Inferior parietal cortex (tissue), 1 donor: ENCODE measurements around the gene PRKCE.

Experiments used
- DNase-seq: peaks from one replicate; pipeline ENCODE4 v3.0.0-alpha.2; 2016; ENCODE audit errors: extremely low spot score

PRKCE gene

DNA sequence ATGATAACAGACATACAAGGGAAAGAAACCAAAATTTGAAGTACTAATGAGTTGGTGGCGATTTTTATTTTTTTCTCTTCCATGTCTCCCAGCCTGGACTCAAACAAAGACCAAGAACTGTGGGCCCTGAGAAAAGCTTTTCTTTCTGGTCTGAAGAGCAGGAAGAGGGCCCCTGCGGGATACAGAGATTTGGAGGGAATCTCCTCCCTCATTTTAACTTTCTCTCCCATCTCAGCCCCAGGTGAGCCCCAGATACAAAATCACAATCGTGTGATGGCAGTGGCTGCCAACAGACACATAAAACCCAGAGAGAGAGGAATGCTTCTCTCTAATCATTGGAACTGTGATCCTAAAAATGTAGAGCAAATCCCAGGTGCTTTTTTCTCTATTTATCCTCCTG is 19.5 kb upstream of the PRKCE start:
- DNase-seq: no peak

DNA sequence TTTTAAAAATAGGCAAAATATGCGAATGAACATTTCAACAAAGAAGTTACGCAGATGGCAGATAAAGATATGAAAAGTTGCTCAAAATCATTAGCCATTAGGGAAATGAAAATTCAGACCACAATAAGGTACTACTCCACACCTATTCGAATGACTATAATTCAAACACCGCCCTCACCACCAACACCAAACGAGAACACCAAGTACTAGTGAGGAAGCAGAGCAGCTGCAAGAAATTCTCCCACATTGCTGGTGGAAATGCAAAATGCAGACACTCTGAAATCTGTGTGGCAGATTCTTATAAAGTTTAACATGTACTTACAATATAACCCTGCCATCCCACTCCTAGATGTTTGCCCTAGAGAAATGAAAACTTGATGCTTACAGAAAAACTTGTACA is 17.3 kb upstream of the PRKCE start:
- DNase-seq: no peak

DNA sequence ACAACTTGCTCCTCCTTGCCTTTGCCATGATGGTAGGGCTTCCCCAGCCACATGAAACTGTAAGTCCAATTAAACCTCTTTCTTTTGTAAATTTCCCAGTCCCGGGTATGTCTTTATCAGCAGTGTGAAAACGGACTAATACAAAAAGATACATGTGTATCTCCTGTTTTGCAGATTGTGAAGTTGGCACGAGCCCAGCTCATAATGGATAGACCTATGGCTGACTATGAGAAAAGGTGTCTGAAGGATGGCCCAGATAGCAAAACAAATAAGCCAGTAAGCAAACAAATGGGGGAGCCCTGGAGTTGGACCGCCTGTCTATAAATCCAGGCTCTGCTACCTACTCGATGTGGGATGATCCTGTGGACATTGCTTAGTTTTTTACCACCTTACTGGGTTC is 15.5 kb upstream of the PRKCE start:
- DNase-seq: no peak

DNA sequence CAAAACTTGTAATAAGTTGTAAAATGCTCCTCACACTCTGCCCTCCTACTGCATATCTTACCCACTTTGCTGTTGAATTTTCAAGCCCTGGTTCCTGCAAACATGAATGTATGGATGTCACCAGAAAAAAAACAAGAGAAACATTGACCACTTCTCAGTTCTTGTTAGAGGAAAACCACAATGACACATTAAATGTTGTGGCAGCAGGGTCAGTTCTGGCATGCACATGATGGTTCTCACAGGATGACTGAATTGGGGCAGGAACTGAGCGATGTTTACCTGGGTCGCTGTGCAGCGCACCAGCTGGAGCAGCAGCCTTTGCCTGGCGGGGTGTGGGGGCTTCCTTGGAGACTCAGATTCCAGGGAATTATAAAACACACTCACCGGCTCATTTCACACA is 14.0 kb upstream of the PRKCE start:
- no peak for DNase-seq

DNA sequence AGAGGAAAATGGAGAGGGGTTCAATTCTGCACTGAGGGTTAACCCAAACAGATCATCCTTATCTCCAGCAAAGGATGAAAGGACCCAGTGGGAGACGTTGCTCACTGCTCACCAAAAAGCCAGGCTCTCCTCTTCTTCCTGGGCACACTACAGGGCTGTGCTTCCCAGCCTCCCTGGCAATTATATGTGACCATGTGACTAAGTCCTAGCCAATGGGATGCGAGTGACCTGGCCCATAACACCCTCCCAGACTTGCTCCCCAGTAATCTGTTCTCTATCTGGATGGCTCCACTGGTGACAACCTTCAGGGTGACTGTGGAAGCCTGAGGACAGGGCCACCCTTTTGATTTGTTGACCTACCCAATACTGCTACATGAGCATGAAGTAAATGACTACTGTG is 10.9 kb upstream of the PRKCE start:
- no peak for DNase-seq

DNA sequence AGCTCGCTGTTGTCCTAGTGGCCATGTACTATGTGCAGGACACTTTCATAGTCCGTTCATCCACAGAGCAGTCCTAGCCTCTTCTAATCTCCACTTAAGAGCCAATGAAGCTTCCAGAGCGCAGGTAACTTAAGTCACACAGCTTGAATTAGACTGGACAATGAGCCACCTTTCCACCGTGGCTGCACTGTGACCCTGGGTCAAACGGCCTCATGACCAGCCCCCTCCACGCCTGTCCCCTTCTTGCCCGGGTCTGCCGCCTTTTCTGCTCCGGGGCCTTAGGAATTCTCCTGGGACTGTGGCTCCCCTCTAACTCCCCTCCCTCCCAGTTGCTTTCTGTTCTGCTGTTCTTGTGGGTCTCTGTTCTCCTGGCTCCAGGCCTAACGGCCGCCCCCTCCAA is 8.4 kb upstream of the PRKCE start:
- no peak for DNase-seq

DNA sequence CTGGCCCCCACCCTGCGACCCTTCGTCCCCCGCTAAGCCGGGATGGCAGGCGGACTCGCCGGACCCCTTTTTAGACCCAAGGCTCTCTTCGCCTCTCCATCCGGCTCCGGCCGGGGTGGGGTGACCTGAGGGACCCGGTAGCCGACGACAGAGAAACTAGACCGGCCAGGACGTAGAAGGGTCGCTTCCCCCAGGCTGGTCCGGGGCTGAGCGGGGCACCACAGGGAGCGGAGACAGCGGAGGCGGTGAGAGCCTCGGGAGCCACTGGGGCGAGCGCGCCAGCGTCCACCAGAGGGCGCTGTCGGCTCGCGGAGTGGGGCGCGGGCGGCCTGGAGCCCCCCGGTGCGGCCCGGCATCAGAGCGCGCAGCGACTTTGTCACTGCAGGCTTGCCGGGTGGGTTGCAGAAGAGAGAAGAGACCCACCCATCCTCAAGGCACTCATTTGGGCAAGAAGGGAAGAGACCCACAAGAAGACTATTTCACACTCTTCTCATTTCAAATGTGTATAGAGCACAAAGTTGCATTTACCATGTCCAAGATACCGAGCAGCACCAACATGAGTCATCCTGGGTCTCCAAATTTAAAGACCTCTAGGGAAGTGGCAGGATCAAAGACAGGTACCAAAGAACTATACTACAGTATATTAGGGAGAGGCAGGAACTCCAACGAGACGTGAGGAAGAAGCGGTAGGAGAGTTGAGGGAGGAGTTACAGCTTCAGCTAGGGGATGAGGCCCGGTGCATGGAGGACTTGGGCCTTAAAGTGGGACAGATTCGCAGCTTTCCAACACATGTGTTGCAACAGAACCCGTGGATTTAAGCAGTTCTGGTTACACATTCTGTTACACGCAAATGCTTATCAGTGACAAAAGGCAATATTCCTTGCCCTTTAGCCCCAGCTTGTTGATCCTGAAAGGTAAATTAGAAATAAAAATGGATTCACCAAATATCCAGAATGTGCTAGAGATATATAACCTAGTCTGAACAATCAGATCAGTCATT is 7.6 kb upstream of the PRKCE start:
- DNase-seq: peak; percentile 79

DNA sequence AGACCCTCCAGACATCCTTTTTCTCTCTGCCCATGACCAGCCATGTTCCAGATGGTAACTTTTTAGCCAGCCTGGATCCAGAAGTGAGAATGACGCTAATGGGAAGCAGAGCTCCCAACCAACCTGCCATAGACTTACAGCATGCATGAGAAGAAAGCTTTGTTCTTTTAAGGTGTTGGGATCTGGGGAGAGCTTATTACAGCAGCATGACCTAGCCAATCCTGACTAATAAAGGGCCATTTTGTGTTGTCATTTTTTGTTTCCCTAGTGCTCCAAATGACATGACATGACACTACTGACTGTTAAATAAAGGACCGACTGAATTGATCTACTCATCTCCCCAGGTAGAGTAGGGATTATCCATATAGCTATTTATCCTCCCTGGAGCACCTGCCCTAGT is 5.2 kb upstream of the PRKCE start:
- no peak for DNase-seq

DNA sequence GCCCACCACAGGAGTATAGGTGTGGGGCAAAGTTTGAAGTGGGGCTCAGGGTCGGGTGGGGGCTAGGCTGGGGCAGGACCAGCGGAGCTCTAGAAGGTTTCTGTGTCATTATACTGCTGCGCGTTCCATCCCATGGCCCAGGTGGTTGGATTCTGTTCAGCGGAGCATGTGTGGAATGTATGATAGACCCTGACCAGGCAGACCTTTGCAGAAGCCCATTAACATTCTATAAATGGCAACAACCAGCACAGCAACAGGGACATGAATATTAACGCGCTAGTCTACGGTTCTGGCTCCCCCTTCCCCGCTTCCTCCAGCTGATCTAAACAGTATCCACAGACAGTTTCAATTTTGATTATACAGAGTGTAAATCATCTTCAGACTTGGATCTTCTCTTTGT is 4.1 kb upstream of the PRKCE start:
- DNase-seq: no peak

DNA sequence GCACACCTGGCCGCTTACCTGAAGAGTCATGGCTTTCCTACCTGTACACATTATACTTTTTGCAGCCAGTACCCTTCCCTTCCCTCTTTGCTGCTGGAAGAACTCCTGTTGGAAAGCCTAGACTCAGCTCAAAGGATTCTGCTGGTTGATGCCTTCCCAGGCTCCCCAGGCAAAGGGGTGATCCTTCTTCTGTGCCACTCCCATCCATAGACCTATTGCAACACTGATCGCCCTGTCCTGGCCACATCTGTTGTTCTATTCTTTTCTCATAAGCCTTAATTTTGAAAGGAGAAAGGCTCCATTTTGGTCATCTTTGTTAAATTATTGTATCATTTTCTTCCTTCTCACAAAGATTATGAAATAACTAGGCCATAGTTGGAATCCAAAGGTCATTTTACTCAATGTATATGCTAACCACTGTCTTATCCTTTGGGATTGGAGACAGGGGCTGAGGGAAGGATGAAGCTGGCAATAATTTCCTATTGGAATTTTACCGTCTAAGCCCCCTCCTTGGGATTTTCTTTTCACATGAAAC is 3.4 kb upstream of the PRKCE start:
- no peak for DNase-seq

DNA sequence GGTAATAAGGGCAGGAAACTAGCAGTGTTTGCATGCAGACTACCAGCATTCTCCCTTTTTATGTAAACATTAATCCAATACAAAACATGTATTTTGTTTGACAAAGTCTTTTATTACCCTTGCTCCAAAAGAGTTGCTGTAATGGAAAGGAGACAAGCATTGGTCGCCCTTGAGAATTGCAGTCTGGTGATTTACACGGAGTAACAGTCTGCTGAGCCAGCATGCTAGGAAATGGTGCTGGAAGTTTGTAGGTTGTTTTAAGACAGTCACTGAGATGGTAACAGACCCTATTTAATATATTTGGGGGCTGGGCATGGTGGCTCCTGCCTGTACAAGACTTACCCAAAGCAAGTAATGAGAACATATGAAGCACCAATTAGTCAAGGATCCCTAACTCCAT is 2.8 kb upstream of the PRKCE start:
- no peak for DNase-seq

DNA sequence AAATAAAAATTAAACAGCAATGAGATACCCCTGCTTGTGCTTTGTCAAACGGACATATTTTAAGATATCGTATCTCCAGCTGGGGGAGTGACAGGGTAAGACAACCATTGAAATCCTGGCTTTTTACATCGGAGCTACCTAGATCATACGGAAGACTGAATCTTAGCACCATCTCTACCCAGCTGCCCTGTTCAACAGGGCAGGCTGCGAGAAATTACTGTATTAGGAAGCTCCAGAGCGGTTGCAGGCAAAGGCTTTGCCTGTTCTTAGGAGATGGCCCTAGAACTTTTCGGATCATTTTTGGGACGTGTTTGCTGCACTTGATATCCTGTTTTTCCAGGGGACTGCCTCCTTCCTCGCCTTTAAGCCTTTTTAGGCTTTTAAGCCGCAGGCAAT is 2.0 kb upstream of the PRKCE start:
- DNase-seq: no peak

DNA sequence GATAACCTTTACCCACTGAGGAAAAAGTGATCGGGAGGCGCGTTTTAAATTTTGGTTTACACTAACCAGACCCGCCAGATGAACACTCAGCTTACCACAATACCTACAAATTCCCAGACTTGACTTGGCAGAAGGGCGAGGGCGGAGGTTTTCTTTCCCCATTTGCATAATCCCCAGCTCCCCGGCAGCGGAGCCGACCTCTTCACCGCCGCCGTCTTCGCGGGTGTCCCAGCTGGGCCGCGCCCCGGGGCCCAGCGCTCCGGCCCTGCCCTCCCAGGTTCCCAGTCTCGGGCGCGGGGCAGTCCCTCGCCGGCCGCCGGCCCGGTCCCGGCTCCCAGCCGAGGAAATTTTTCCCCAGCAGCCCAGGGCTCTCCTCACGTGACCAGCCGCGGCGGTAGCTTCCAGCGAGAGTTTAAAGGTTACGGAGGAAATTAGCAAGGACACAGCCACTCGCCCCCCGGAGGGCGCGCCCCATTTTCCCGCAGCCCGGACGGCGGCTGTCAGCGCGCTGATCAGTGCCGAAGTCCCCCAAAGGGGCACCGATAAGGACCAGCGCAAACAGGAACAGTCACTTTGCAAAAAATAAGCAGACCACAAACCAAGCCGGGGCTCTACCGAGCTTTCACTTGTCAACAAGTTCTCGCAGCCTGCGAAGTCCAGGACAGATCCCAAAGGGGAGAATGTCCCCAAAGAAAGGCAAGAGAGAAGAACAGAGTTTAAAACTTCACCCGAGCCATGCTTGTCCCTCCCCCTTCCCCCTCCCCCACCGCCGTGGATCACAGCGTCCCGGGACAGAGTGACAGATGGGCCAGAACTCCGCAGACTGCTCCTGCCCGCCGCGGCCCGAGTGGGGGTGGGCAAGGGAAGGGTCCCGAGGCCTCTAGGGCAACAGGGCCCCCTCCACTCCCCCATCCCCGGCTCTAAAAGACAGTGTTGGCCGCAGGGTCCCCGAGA is 1.3 kb upstream of the PRKCE start:
- DNase-seq: peak; percentile 59

DNA sequence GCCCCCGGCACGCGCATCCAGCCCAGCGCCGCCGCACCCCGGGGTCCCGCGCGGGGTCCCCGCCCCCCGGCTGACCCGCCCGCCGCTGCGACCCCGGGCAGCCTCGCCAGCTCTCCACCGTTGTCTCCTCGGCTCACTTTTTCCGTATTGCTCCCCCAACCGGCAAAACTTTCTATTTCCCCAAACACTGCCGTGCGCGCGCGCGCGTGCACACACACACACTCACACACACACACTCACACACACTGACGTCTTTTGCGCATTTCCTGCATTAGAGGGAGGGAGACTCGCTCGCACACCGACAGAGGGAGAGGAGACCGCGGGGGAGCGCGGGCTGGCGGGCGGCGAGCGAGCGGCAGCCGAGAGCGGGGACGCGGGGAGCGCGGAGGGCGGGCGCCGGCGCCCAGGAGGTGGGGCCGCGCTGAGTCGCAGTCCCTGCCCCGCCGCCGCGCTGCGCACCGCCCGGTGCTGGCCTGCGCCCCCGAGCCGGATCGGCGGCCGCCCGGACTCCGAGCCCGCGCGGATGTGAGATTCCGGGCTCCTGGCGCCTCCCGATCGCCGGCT is 542 bp upstream of the PRKCE start:
- DNase-seq: peak; percentile 92

DNA sequence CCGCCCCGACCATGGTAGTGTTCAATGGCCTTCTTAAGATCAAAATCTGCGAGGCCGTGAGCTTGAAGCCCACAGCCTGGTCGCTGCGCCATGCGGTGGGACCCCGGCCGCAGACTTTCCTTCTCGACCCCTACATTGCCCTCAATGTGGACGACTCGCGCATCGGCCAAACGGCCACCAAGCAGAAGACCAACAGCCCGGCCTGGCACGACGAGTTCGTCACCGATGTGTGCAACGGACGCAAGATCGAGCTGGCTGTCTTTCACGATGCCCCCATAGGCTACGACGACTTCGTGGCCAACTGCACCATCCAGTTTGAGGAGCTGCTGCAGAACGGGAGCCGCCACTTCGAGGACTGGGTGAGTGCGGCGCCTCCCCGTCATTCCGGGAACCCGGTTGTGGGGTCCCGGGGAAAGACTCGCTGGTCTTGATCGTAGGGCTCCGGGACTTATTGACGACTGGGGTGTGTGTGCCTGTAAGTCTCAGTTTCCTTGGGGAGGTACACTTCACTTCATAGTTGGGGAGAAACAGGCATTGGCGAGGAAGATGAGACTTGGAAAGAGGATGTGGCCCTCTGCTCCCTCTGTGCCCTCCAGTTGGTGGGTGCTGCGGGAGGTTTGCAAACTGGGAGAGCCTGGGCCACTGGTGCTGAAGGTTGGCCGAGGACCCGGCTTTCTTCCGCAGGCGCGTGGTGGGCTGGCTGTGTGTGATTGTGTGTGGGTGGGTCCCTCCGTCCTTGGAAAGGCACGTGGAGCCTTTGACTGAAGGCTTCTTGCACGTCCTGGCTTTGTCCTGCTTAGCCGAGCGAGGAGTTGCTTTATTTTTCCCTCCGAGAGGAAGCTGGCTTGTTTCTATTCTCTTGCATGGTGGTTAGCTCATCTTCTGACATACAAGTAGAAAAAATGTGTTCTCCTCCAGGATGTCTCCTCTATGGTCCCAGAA is 886 bp downstream of the PRKCE start:
- peak; percentile 41 for DNase-seq

DNA sequence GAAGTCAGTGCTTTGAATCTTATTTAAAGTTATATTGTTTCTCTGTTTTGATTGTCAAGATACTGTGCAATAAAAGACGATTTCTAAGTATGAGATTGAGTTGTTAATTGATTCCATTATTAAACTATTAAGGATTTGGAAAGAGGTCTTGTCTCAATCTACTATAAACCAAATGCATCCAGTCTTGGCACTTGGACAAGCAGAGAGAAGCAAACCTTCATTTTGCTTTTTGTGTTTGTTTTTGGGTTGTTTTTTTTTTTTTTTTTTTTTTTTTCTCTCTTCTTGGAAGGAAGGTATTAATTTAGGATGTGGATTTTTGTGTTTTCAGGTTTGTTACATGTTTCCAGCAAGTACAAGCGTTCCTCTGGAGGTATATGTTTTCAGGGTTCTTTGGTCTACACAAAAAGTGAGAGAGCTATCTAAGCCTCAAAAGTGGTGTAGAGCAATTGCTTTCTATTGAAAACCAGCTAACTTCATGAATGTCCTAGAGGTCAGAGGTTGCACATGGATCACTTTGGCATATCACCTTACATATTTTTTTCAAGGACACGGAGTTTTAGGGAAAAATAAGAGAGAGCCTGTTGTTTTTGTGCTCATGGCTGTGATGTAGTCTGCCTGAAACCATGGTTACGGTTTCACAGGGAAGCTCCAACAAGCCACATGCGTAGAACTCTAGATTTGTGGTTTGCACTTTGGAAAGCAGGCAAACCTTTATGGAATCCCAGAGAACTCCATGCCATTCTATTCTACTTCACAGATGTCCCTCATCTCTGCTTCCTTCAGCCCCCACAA is 1.8 kb downstream of the PRKCE start:
- DNase-seq: peak; percentile 17

DNA sequence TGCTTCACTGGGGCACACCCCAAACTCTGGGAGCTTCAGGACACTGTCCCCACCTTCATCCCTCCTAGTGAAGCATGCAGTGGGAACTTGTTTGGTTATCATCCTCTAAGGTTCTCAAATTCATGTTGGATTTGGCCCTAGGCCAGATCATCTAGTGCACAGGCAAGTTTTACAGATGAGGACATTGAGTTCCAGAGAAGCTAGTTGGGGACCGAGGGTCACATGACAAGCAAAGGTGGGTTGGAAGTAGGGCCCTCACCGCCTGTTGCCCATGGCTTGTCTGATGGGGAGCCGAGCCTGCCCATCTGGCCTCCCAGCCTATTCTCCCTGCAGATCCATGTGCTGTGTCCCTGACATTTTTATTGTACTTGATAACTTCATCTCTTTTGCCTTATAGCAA is 2.8 kb downstream of the PRKCE start:
- DNase-seq: no peak

DNA sequence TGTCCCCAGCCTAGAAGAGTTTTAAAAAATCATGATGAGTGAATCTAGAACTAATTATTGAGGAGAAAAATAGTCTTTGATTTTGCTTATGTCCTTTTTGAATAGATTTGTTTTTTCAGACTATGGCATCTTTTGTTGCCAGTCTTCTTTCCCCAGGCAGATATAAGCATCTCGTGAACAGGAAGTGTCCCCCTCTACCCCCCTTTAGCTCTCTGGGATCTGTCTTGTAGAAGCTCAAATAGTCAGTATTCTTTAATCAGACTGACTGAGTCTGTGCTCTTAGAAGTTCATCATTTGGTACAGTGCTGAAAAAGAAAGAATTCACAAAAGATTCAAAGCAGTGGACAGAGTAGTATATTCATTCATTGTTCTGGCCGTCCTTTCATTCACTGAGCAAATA is 10.4 kb downstream of the PRKCE start:
- DNase-seq: no peak

DNA sequence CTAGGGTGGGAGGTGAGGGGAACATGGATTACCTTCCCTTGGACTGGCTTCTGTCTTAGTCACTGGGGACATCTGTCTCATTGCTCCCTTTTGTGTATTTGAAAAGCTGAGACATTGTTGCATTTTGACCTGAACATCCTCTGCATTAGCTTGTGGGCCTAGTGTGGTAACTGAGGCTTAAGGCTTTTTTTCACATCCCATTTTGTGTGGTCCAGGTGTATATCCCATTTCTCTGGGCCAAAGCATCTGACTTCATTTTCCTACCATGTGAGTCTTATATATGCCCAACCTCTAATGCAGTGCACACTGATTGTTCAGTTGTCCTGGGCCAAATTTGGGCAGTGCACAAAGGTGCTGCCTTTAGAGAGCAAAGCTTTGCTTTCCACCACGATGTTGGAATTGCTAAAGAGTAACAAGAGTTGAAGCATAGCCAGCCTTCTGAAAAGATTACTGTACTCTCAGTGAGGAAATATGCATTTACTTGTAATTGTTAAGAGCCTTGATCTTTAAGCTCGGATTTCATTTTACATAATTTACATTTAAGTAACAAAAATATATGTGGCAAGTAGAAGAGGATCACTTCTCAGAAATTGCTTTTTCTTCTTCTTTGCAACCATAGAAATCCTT is 13.3 kb downstream of the PRKCE start:
- DNase-seq: no peak

DNA sequence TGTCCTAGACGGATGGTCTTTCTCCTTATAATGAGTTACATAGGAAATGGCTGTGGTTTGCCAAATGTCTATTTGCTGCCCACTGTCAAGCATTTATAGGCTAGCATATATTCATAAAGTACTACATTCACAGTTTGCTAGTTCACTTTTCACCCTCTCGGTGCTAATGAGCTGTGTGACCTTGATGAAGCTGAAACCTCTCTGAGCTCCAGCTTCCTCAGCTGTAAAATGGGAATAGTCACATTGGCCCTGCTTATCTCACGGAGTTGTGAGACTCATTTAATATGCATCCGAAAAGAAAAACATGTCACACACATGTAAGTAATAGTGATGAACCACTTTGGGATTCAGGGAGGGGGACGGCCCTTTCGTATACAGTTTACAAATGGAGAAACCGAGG is 17.0 kb downstream of the PRKCE start:
- no peak for DNase-seq
